ENCODE data around the gene SPTB.

Gene SPTB

DNA sequence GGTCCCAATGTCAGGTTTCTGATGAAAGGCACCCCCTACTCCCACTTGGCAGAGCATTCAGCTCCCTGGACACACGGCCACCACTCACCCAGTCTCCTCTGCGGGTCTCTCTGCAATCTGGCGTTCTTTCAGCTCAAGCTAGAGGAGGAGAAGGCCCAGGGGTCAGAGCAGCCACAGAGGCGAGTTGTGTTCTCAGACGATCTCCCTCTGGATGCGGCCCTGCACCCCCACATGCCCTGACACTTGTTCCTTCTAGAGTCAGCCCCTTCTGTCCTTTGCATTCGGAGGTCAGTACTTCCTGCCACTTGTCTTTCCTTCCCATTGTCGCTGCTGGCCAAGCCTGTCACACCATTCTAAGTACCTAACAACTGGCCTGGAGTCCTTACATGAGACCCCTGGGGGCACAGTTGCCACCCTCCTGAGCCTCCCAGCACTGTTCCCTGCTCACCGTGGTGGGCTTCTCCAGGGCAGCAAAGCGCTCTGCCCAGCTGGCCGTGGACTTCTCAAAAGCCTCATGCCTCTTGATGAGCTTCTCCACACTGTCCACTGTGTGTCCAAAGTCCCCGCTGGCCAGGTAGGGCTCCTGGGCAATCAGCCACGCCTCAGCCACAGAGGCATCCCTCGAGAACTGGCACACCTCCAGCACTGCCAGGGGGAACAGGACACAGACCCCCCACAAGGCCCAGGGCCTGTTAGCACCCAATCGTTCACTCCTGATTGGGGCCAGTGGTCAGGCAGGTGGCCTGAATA lies 112.3 kb downstream of the SPTB start:
- H3K4ac ChIP-seq (ENCODE audit: low read depth in 1 of 2, low read length in 2 of 2) = no peak overlapping the region
- DNase-seq = no peak
- no peak overlapping the region for H4K91ac ChIP-seq (ENCODE audit: low read length)
- H3K18ac ChIP-seq (ENCODE audit: low read depth in 1 of 2, low read length in 2 of 2) = no peak overlapping the region
- no peak overlapping the region for H3K9ac ChIP-seq (ENCODE audit: low read length)
- peaks cover 0 to under 1% of the 10 kb centered on the region in 2 experiments for H3K36me3 ChIP-seq (ENCODE audit: control insufficient read depth in 1 of 2, insufficient read depth in 2 of 2, low read depth in 1 of 2, low read length in 2 of 2)
- H2BK15ac ChIP-seq (ENCODE audit: low read depth, poor library complexity, severe bottlenecking) = no peak overlapping the region
- H3K23ac ChIP-seq (ENCODE audit: low read length in 2 of 2) = no peak overlapping the region
- 82% methylated on average over 15 of the region's 15 CpGs for WGBS
- peaks cover 28% of the 10 kb centered on the region for H3K4me1 ChIP-seq (ENCODE audit: control insufficient read depth, insufficient read depth, low read depth, low read length)
- no peak overlapping the region for H3K4me2 ChIP-seq (ENCODE audit: low read length, poor library complexity, severe bottlenecking)
- H3K9me3 ChIP-seq (ENCODE audit: control insufficient read depth, low read length) = no peaks in the 10 kb centered on the region
- no peaks in the 10 kb centered on the region for H3K79me1 ChIP-seq (replicated peaks; ENCODE audit: low read length, poor library complexity, severe bottlenecking)
- no peak overlapping the region for H3K14ac ChIP-seq (ENCODE audit: low read length in 2 of 2)
- H3K27ac ChIP-seq (ENCODE audit: low read length, poor library complexity, severe bottlenecking) = no peak overlapping the region
- no peak overlapping the region for H2BK120ac ChIP-seq (ENCODE audit: low read depth, low read length)
- H2BK12ac ChIP-seq (ENCODE audit: low read length in 2 of 2) = no peak overlapping the region
- H2BK5ac ChIP-seq (ENCODE audit: low read depth, low read length, poor library complexity, severe bottlenecking) = no peak overlapping the region
- H4K8ac ChIP-seq (ENCODE audit: low read length) = no peak overlapping the region
- no peak overlapping the region for H2AK5ac ChIP-seq (ENCODE audit: low read length, severe bottlenecking)
- peaks cover 0 to 41% of the 10 kb centered on the region in 2 experiments for H3K27me3 ChIP-seq (ENCODE audit: control insufficient read depth in 1 of 2, insufficient read depth in 1 of 2, low read length in 2 of 2)
- no peak overlapping the region for H2AFZ ChIP-seq (ENCODE audit: low read depth, low read length)
- no peak overlapping the region for H3K4me3 ChIP-seq (ENCODE audit: insufficient read depth in 1 of 2, low read depth in 1 of 2, low read length in 2 of 2)

DNA sequence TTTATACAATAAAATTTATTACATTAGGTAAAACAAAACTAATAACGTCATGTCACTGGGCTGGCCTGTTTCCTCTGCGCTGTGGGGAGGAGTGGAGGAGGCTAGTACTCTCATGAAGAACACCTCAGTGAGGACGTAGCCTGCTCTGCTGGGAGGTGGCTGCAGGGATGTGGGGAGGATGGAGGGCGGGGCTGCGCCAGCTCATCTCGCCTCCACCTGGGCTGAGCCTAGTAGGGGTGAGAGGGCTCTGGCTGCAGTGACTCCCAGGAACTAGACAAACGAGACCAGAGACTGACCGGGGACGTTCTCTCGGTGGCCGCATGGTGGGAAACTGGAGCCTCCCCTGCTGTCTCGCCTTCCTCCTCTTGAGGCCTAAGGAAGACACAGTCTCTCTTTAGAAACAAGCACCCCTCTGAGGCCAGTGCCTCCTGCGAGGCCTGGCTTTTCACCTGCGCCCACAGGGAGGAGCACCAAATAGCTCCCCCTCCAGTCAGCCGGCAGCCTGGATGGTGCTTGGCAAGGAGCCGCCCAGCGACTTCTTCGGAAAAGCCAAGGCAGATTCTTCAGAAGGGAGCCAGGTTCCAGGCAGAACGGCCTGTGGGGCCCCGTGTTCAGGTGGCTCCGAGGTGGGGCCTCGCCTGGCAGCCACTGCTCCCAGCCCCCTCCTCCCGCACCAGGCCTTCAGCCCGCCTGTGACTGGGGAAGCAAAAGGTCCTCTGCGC lies 113.1 kb downstream of the SPTB start:
- Histone ChIP-seq H3K4ac (ENCODE audit: low read depth in 1 of 2, low read length in 2 of 2) (no peak overlapping the region), H3K18ac (ENCODE audit: low read depth in 1 of 2, low read length in 2 of 2) (no peak overlapping the region), H3K14ac (ENCODE audit: low read length in 2 of 2) (no peak overlapping the region), H3K4me2 (ENCODE audit: low read length, poor library complexity, severe bottlenecking) (no peak overlapping the region), H2BK5ac (ENCODE audit: low read depth, low read length, poor library complexity, severe bottlenecking) (no peak overlapping the region), H3K23ac (ENCODE audit: low read length in 2 of 2) (peak overlapping the region in 1 of 2 experiments; percentile 31), H4K91ac (ENCODE audit: low read length) (no peak overlapping the region), H2BK15ac (ENCODE audit: low read depth, poor library complexity, severe bottlenecking) (no peak overlapping the region), H3K27me3 (ENCODE audit: control insufficient read depth in 1 of 2, insufficient read depth in 1 of 2, low read length in 2 of 2) (peaks cover 0 to 35% of the 10 kb centered on the region in 2 experiments), H4K8ac (ENCODE audit: low read length) (no peak overlapping the region), H3K79me1 (replicated peaks; ENCODE audit: low read length, poor library complexity, severe bottlenecking) (no peaks in the 10 kb centered on the region), H3K9ac (ENCODE audit: low read length) (no peak overlapping the region), H3K9me3 (ENCODE audit: control insufficient read depth, low read length) (no peaks in the 10 kb centered on the region), H3K4me1 (ENCODE audit: control insufficient read depth, insufficient read depth, low read depth, low read length) (peaks cover 35% of the 10 kb centered on the region), H2AK5ac (ENCODE audit: low read length, severe bottlenecking) (no peak overlapping the region), H2AFZ (ENCODE audit: low read depth, low read length) (no peak overlapping the region), H2BK12ac (ENCODE audit: low read length in 2 of 2) (no peak overlapping the region), H3K4me3 (ENCODE audit: insufficient read depth in 1 of 2, low read depth in 1 of 2, low read length in 2 of 2) (no peak overlapping the region), H2BK120ac (ENCODE audit: low read depth, low read length) (no peak overlapping the region), H3K27ac (ENCODE audit: low read length, poor library complexity, severe bottlenecking) (no peak overlapping the region), H3K36me3 (ENCODE audit: control insufficient read depth in 1 of 2, insufficient read depth in 2 of 2, low read depth in 1 of 2, low read length in 2 of 2) (no peaks in the 10 kb centered on the region)
- WGBS = 61% methylated on average over 25 of the region's 25 CpGs
- no peak for DNase-seq

DNA sequence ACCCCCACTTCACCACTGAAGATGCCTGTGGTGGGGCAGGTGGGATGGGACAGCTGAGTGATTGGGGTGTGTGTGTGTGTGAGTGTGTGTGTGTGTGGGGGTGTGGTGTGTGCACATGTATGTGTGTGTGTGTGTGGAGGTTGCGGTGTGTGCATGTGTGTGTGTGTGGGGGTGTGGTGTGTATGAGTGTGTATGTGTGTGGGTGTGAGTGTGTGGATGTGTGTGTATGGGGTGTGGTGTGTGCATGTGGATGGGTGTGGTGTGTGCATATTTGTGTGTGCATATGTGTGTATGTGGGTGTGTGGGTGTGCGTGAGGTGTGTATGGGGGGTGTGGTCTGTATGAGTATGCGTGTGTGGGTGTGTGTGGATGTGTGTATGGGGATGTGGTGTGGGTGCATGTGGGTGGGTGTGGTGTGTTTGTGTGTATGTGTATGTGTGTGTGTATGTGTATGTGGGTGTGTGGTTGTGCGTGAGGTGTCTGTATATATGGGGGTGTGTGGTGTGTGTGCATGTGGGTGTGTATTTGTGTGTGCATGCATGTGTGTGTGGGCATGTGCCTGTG lies 113.9 kb downstream of the SPTB start:
- no peak overlapping the region for H3K27ac ChIP-seq (ENCODE audit: low read length, poor library complexity, severe bottlenecking)
- H2BK5ac ChIP-seq (ENCODE audit: low read depth, low read length, poor library complexity, severe bottlenecking) = no peak overlapping the region
- H3K4me1 ChIP-seq (ENCODE audit: control insufficient read depth, insufficient read depth, low read depth, low read length) = peaks cover 43% of the 10 kb centered on the region
- H4K8ac ChIP-seq (ENCODE audit: low read length) = no peak overlapping the region
- no peaks in the 10 kb centered on the region for H3K79me1 ChIP-seq (replicated peaks; ENCODE audit: low read length, poor library complexity, severe bottlenecking)
- over 99% methylated on average over 4 of the region's 4 CpGs for WGBS
- no peak for DNase-seq
- no peaks in the 10 kb centered on the region for H3K36me3 ChIP-seq (ENCODE audit: control insufficient read depth in 1 of 2, insufficient read depth in 2 of 2, low read depth in 1 of 2, low read length in 2 of 2)
- H2AFZ ChIP-seq (ENCODE audit: low read depth, low read length) = no peak overlapping the region
- no peak overlapping the region for H2BK15ac ChIP-seq (ENCODE audit: low read depth, poor library complexity, severe bottlenecking)
- H2BK12ac ChIP-seq (ENCODE audit: low read length in 2 of 2) = peak overlapping the region in 1 of 2 experiments; percentile 2
- no peaks in the 10 kb centered on the region for H3K9me3 ChIP-seq (ENCODE audit: control insufficient read depth, low read length)
- peak overlapping the region in 1 of 2 experiments; percentile 29 for H3K14ac ChIP-seq (ENCODE audit: low read length in 2 of 2)
- H4K91ac ChIP-seq (ENCODE audit: low read length) = no peak overlapping the region
- no peak overlapping the region for H3K23ac ChIP-seq (ENCODE audit: low read length in 2 of 2)
- no peak overlapping the region for H2AK5ac ChIP-seq (ENCODE audit: low read length, severe bottlenecking)
- no peak overlapping the region for H3K4ac ChIP-seq (ENCODE audit: low read depth in 1 of 2, low read length in 2 of 2)
- peaks cover 0 to 35% of the 10 kb centered on the region in 2 experiments for H3K27me3 ChIP-seq (ENCODE audit: control insufficient read depth in 1 of 2, insufficient read depth in 1 of 2, low read length in 2 of 2)
- no peak overlapping the region for H3K9ac ChIP-seq (ENCODE audit: low read length)
- H2BK120ac ChIP-seq (ENCODE audit: low read depth, low read length) = no peak overlapping the region
- no peak overlapping the region for H3K4me2 ChIP-seq (ENCODE audit: low read length, poor library complexity, severe bottlenecking)
- H3K18ac ChIP-seq (ENCODE audit: low read depth in 1 of 2, low read length in 2 of 2) = no peak overlapping the region
- no peak overlapping the region for H3K4me3 ChIP-seq (ENCODE audit: insufficient read depth in 1 of 2, low read depth in 1 of 2, low read length in 2 of 2)
